Endodermal cell (in vitro differentiated cells): ENCODE measurements around the gene ASB1. TPM values are rescaled to one million over a fixed set of nuclear protein-coding genes. Genes with fewer than 3 reads are reported as not detected.

ENCODE experiments used
- DNase-seq: peaks from one replicate; pipeline ENCODE4 v3.0.0-alpha.2; 2017
- H3K27ac ChIP-seq: 2 replicates; pipeline ENCODE4 v1.5.1; 2013; ENCODE audit warnings: mild to moderate bottlenecking, low read depth, low read length, moderate library complexity
- H3K27me3 ChIP-seq: 2 replicates; pipeline ENCODE4 v1.6.1; 2013; ENCODE audit warnings: mild to moderate bottlenecking, low read length, moderate library complexity; ENCODE audit not compliant: insufficient read depth, control insufficient read depth, poor library complexity, severe bottlenecking
- H3K36me3 ChIP-seq: 2 replicates; pipeline ENCODE4 v1.7.0; 2013; ENCODE audit warnings: mild to moderate bottlenecking, low read length, moderate library complexity; ENCODE audit not compliant: control insufficient read depth, insufficient read depth
- H3K4me1 ChIP-seq: one replicate; pipeline ENCODE4 v1.7.0; 2013; ENCODE audit warnings: low read length; ENCODE audit not compliant: control insufficient read depth, insufficient read depth
- H3K4me3 ChIP-seq: 2 replicates; pipeline ENCODE4 v1.5.1; 2013; ENCODE audit warnings: mild to moderate bottlenecking, low read length, moderate library complexity
- H3K9ac ChIP-seq: 2 replicates; pipeline ENCODE4 v1.6.1; 2013; ENCODE audit warnings: mild to moderate bottlenecking, low read length, moderate library complexity; ENCODE audit not compliant: poor library complexity, severe bottlenecking; ENCODE audit errors: extremely low read depth
- H3K9me3 ChIP-seq: 2 replicates; pipeline ENCODE4 v1.6.1; 2013; ENCODE audit warnings: mild to moderate bottlenecking, low read length, moderate library complexity; ENCODE audit not compliant: control insufficient read depth
- H3K27ac Mint-ChIP-seq: 2 replicates; pipeline ENCODE4 v1.8.0; 2020; ENCODE audit warnings: mixed read lengths
- H3K27me3 Mint-ChIP-seq: 2 replicates; pipeline ENCODE4 v1.8.0; 2021; ENCODE audit warnings: mild to moderate bottlenecking, mixed read lengths; ENCODE audit not compliant: insufficient read depth
- H3K36me3 Mint-ChIP-seq: 2 replicates; pipeline ENCODE4 v1.8.0; 2020; ENCODE audit warnings: low read depth, mixed read lengths
- H3K4me1 Mint-ChIP-seq: 2 replicates; pipeline ENCODE4 v1.8.0; 2020; ENCODE audit warnings: mixed read lengths
- H3K4me3 Mint-ChIP-seq: 2 replicates; pipeline ENCODE4 v1.8.0; 2020; ENCODE audit warnings: mild to moderate bottlenecking, moderate library complexity, mixed read lengths
- H3K9me3 Mint-ChIP-seq: 2 replicates; pipeline ENCODE4 v1.8.0; 2020; ENCODE audit warnings: mild to moderate bottlenecking, mixed read lengths
- WGBS, 2 experiments: methylation state at CpG; one replicate each; pipeline versions ENCODE4 v1.1.5 to v1.1.7; 2013; ENCODE audit warnings: missing lambda C conversion rate in 2 of 2, mixed read lengths in 1 of 2; ENCODE audit not compliant: insufficient coverage in 1 of 2, insufficient read length in 1 of 2; 5-methylcytosine and 5-hydroxymethylcytosine counted together
- total RNA-seq, 2 donors: library from RNA; stranded (reverse); fragmentation: NEBNext Ultra II Directional in 1 of 2; extraction: Animal tissue kit (Norgen Biotek cat#: 25700) in 1 of 2; gene quantifications; 2 replicates in 1 of 2; 3 replicates in 1 of 2; pipeline ENCODE4 v1.2.1, GENCODE V29; 2021
- TF ChIP-seq, protein P1 (sequence below): fragments of 200-600 bp; sonication (generic); conservative IDR thresholded peaks from 2 replicates; pipeline ENCODE4 v1.5.0; 2021; ENCODE audit warnings: antibody characterized with exemption, mild to moderate bottlenecking

The ASB1 gene
- total RNA-seq, 2 donors from 2014 or later, result 39.0 to 39.6 TPM

GRCh38 chr2:238494573-238494961 is 67.8 kb downstream of the ASB1 start:
- H3K27ac Mint-ChIP-seq, result no peak overlapping the region
- H3K9me3 Mint-ChIP-seq, result no peaks in the 10 kb centered on the region
- 93 to 98% methylated on average over 11 to 16 of the region's 16 CpGs for WGBS, 2 experiments
- TF ChIP-seq, protein P1, sequence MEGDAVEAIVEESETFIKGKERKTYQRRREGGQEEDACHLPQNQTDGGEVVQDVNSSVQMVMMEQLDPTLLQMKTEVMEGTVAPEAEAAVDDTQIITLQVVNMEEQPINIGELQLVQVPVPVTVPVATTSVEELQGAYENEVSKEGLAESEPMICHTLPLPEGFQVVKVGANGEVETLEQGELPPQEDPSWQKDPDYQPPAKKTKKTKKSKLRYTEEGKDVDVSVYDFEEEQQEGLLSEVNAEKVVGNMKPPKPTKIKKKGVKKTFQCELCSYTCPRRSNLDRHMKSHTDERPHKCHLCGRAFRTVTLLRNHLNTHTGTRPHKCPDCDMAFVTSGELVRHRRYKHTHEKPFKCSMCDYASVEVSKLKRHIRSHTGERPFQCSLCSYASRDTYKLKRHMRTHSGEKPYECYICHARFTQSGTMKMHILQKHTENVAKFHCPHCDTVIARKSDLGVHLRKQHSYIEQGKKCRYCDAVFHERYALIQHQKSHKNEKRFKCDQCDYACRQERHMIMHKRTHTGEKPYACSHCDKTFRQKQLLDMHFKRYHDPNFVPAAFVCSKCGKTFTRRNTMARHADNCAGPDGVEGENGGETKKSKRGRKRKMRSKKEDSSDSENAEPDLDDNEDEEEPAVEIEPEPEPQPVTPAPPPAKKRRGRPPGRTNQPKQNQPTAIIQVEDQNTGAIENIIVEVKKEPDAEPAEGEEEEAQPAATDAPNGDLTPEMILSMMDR, result no peak
- Histone ChIP-seq H3K36me3 (no peaks in the 10 kb centered on the region), H3K9ac (no peak overlapping the region), H3K4me3 (no peak overlapping the region), H3K27ac (no peak overlapping the region), H3K27me3 (no peaks in the 10 kb centered on the region), H3K4me1 (no peaks in the 10 kb centered on the region), H3K9me3 (no peaks in the 10 kb centered on the region)
- no peaks in the 10 kb centered on the region for H3K4me1 Mint-ChIP-seq
- H3K36me3 Mint-ChIP-seq, result no peaks in the 10 kb centered on the region
- H3K27me3 Mint-ChIP-seq, result no peaks in the 10 kb centered on the region
- H3K4me3 Mint-ChIP-seq, result no peak overlapping the region
- no peak for DNase-seq

DNA sequence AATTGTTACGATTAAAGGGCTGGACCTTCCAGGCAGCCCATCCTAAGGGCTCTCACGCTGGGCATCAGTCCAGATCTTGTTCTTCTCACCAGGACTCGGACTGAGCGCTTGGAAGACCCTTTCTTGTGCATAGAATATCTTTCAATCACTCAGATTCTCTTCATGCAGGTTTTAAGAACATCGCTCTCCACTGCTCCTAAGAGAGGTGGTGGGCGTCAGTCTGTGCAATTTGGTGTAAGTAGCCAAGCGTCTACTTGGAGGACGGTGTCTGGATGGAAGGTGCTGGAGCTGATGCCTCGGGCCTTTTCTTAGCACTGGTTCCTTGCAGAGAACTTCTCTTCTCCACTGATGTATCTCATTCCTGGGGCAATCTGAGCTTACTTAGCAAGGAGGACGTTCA is 68.7 kb downstream of the ASB1 start:
- Histone ChIP-seq H3K27me3 (no peaks in the 10 kb centered on the region), H3K27ac (no peak overlapping the region), H3K4me3 (no peak overlapping the region), H3K36me3 (no peaks in the 10 kb centered on the region), H3K9me3 (no peaks in the 10 kb centered on the region), H3K4me1 (no peaks in the 10 kb centered on the region), H3K9ac (no peak overlapping the region)
- DNase-seq, result no peak
- WGBS, 2 experiments, result 90 to 97% methylated on average over 6 to 10 of the region's 10 CpGs
- H3K4me1 Mint-ChIP-seq, result no peaks in the 10 kb centered on the region
- H3K27ac Mint-ChIP-seq, result no peak overlapping the region
- H3K4me3 Mint-ChIP-seq, result no peak overlapping the region
- H3K36me3 Mint-ChIP-seq, result no peaks in the 10 kb centered on the region
- H3K9me3 Mint-ChIP-seq, result no peaks in the 10 kb centered on the region
- TF ChIP-seq, protein P1, result no peak
- no peaks in the 10 kb centered on the region for H3K27me3 Mint-ChIP-seq

- H3K27me3 ChIP-seq, result no peaks in the 10 kb centered on the region
- 90 to 95% methylated on average over 11 to 23 of the region's 23 CpGs for WGBS, 2 experiments
- no peak for DNase-seq
- H3K36me3 Mint-ChIP-seq, result no peaks in the 10 kb centered on the region
- H3K36me3 ChIP-seq, result no peaks in the 10 kb centered on the region
- no peaks in the 10 kb centered on the region for H3K9me3 ChIP-seq
- H3K27ac Mint-ChIP-seq, result no peak overlapping the region
- no peaks in the 10 kb centered on the region for H3K4me1 Mint-ChIP-seq
- no peaks in the 10 kb centered on the region for H3K4me1 ChIP-seq
- H3K27me3 Mint-ChIP-seq, result no peaks in the 10 kb centered on the region
- no peak overlapping the region for H3K9ac ChIP-seq
- no peaks in the 10 kb centered on the region for H3K9me3 Mint-ChIP-seq
- TF ChIP-seq, protein P1, result no peak
- H3K4me3 ChIP-seq, result no peak overlapping the region
- no peak overlapping the region for H3K27ac ChIP-seq
- no peak overlapping the region for H3K4me3 Mint-ChIP-seq
Observed at GRCh38 chr2:238496756-238497609, 70.3 kb downstream of the ASB1 start.
